ENCODE data around the gene PIP4K2B.
A peak's percentile ranks its signal among the peaks of the same experiment; 100 is the strongest.

The PIP4K2B gene

GRCh38 chr17:38745545-38745944 is 53.8 kb downstream of the PIP4K2B start:
- H3K27ac ChIP-seq = no peak overlapping the region
- TF ChIP-seq, protein P1, sequence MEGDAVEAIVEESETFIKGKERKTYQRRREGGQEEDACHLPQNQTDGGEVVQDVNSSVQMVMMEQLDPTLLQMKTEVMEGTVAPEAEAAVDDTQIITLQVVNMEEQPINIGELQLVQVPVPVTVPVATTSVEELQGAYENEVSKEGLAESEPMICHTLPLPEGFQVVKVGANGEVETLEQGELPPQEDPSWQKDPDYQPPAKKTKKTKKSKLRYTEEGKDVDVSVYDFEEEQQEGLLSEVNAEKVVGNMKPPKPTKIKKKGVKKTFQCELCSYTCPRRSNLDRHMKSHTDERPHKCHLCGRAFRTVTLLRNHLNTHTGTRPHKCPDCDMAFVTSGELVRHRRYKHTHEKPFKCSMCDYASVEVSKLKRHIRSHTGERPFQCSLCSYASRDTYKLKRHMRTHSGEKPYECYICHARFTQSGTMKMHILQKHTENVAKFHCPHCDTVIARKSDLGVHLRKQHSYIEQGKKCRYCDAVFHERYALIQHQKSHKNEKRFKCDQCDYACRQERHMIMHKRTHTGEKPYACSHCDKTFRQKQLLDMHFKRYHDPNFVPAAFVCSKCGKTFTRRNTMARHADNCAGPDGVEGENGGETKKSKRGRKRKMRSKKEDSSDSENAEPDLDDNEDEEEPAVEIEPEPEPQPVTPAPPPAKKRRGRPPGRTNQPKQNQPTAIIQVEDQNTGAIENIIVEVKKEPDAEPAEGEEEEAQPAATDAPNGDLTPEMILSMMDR (IDR thresholded peaks at IDR 0.05; ENCODE audit: low read depth, low read length, missing control alignments) = no peak
- DNase-seq = no peak
- H3K36me3 ChIP-seq (replicated peaks) = no peaks in the 10 kb centered on the region
- in situ Hi-C loops (cut with HindIII; ENCODE audit: low pct_ligation_motif_present, low sequenced_read_pairs) = no loop called here
- H3K27me3 ChIP-seq (replicated peaks) = no peaks in the 10 kb centered on the region
- peak overlapping the region; percentile 99 for H3K4me3 ChIP-seq (ENCODE audit: low read depth, low read length)

- Histone ChIP-seq H3K4me3 (ENCODE audit: low read depth, low read length) (no peak overlapping the region), H3K27ac (no peak overlapping the region), H3K36me3 (replicated peaks) (peaks cover 14% of the 10 kb centered on the region), H3K27me3 (replicated peaks) (no peaks in the 10 kb centered on the region)
- in situ Hi-C loops (cut with HindIII; ENCODE audit: low pct_ligation_motif_present, low sequenced_read_pairs) = no loop called here
- no peak for DNase-seq
- TF ChIP-seq, protein P1 (IDR thresholded peaks at IDR 0.05; ENCODE audit: low read depth, low read length, missing control alignments) = no peak
Measured at GRCh38 chr17:38743556-38744171, 55.7 kb downstream of the PIP4K2B start.

DNA sequence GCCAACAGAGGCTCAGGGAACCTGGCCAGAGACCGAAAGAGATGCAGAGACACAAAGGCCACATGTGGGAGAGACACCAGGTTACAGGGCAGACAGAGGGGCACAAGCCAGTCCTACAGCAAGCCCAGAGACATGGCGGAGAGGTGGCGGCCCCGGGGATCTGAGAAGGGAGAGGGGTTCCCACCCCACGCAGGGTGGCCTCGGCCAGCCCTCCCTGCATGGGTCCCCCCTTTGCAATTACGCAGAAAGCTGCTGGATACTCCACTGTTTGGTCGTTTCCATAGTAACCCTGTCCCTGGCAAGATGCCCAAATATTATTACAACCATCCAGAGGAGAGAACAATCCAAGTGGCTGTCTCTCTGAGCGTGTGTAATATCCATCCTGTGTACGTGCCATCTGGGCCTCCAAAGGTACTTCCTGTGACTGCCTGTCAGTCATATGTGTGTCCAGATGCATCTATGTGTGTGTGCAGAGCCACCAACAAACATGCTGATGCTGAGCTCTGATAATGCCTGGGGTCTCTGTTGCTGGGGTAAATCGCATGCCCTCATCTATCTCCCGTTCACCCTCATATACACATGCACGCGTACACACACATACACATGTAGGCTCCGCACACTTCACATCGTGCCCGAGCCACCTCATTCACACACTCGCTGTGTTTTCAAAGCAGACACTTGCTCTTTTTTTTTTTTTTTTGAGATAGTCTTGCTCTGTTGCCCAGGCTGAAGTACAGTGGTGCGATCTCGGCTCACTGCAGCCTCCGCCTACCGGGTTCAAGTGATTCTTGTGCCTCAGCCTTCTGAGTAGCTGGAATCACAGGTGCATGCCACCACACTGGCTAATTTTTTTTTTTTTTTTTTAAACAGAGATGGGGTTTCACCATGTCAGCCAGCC is 56.7 kb downstream of the PIP4K2B start:
- H3K27me3 ChIP-seq (replicated peaks) = no peaks in the 10 kb centered on the region
- peak; percentile 96 for DNase-seq
- in situ Hi-C loops (cut with HindIII; ENCODE audit: low pct_ligation_motif_present, low sequenced_read_pairs) = no loop called here

GRCh38 chr17:38741921-38742410 is 57.4 kb downstream of the PIP4K2B start:
- TF ChIP-seq, protein P1 (IDR thresholded peaks at IDR 0.05; ENCODE audit: low read depth, low read length, missing control alignments) = no peak
- DNase-seq = no peak
- H3K27ac ChIP-seq = peak overlapping the region; percentile 62
- no peak overlapping the region for H3K4me3 ChIP-seq (ENCODE audit: low read depth, low read length)
- H3K36me3 ChIP-seq (replicated peaks) = peaks cover 29% of the 10 kb centered on the region
- no peaks in the 10 kb centered on the region for H3K27me3 ChIP-seq (replicated peaks)
- in situ Hi-C loops (cut with HindIII; ENCODE audit: low pct_ligation_motif_present, low sequenced_read_pairs) = no loop called here

More for the DNA sequence above, 56.7 kb downstream of the PIP4K2B start:
- TF ChIP-seq, protein P1 (IDR thresholded peaks at IDR 0.05; ENCODE audit: low read depth, low read length, missing control alignments) = no peak
- Histone ChIP-seq H3K36me3 (replicated peaks) (peaks cover 23% of the 10 kb centered on the region), H3K4me3 (ENCODE audit: low read depth, low read length) (no peak overlapping the region), H3K27ac (peak overlapping the region; percentile 62)

DNA sequence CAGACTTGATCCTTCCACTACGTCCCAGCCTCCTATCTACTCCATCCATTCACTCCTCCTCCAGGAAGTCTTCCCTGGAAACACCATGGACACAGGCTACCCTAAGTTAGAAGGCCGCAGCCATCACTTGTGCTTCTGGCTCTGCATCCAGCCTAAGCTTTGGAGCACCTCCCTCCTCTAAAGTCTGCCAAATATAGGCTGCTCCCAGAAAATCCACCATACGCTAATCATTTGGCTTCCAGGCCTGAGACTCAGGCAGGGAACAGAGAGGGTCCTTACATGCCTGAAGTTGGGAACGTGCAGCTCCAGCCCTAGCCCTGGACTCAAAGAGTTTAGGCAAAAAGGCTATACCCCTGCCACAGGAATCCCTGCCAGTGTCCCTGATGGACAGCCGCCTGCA is 57.9 kb downstream of the PIP4K2B start:
- Histone ChIP-seq H3K36me3 (replicated peaks) (peaks cover 34% of the 10 kb centered on the region), H3K4me3 (ENCODE audit: low read depth, low read length) (no peak overlapping the region), H3K27ac (no peak overlapping the region), H3K27me3 (replicated peaks) (no peaks in the 10 kb centered on the region)
- DNase-seq = no peak
- in situ Hi-C loops (cut with HindIII; ENCODE audit: low pct_ligation_motif_present, low sequenced_read_pairs) = no loop called here
- TF ChIP-seq, protein P1 (IDR thresholded peaks at IDR 0.05; ENCODE audit: low read depth, low read length, missing control alignments) = no peak

All from brain microvascular endothelial cell (primary cell).